OCI-LY1 (cell line): ENCODE measurements around the gene LHX6.

Source experiments
- H2AFZ ChIP-seq: fragments of 200-600 bp; sonication (generic), shearing (Covaris generic); 2 replicates; pipeline ENCODE4 v1.6.0; 2014; ENCODE audit warnings: antibody characterized with exemption, mild to moderate bottlenecking, low read length
- H3F3A ChIP-seq: fragments of 200-600 bp; sonication (generic), shearing (Covaris generic); 2 replicates; pipeline ENCODE4 v1.6.0; 2014; ENCODE audit warnings: mild to moderate bottlenecking, antibody characterized with exemption, low read length, moderate library complexity; ENCODE audit not compliant: insufficient read depth
- H3K27ac ChIP-seq: fragments of 200-600 bp; sonication (generic); 2 replicates; pipeline ENCODE4 v1.5.1; 2014; ENCODE audit warnings: low read length, mixed run types, mild to moderate bottlenecking, low read depth; ENCODE audit not compliant: poor library complexity, severe bottlenecking
- H3K27me3 ChIP-seq: fragments of 200-600 bp; sonication (generic); 2 replicates; pipeline ENCODE4 v1.6.0; 2014; ENCODE audit warnings: antibody characterized with exemption, mild to moderate bottlenecking, low read length, moderate library complexity; ENCODE audit not compliant: insufficient read depth
- H3K36me3 ChIP-seq: fragments of 200-600 bp; sonication (generic); 2 replicates; pipeline ENCODE4 v1.6.1; 2014; ENCODE audit warnings: mild to moderate bottlenecking, antibody characterized with exemption, low read length, moderate library complexity, mixed read lengths; ENCODE audit not compliant: insufficient read depth
- H3K4me1 ChIP-seq: fragments of 200-600 bp; sonication (generic); 2 replicates; pipeline ENCODE4 v1.5.1; 2014; ENCODE audit warnings: mild to moderate bottlenecking, low read length, moderate library complexity; ENCODE audit not compliant: insufficient read depth, severe bottlenecking
- H3K4me2 ChIP-seq: fragments of 200-600 bp; sonication (generic), shearing (Covaris generic); 2 replicates; pipeline ENCODE4 v1.6.1; 2014; ENCODE audit warnings: low read length
- H3K4me3 ChIP-seq: fragments of 200-600 bp; sonication (generic); 2 replicates; pipeline ENCODE4 v1.5.1; 2014; ENCODE audit warnings: low read length, low read depth, mild to moderate bottlenecking, mixed read lengths; ENCODE audit not compliant: poor library complexity, severe bottlenecking
- H3K79me2 ChIP-seq: fragments of 200-600 bp; shearing (Covaris generic); 2 replicates; pipeline ENCODE4 v1.6.1; 2016; ENCODE audit warnings: mixed run types, low read length, mixed read lengths; ENCODE audit not compliant: insufficient read depth
- H3K9ac ChIP-seq: fragments of 200-600 bp; sonication (generic), shearing (Covaris generic); 2 replicates; pipeline ENCODE4 v1.6.1; 2014; ENCODE audit warnings: mild to moderate bottlenecking, low read length, mixed read lengths
- H3K9me2 ChIP-seq: fragments of 200-600 bp; sonication (generic), shearing (Covaris generic); 2 replicates; pipeline ENCODE4 v1.6.1; 2014; ENCODE audit warnings: low read depth, mild to moderate bottlenecking, low read length, mixed read lengths
- H3K9me3 ChIP-seq: fragments of 200-600 bp; shearing (Covaris generic); 2 replicates; pipeline ENCODE4 v1.6.1; 2014; ENCODE audit warnings: low read length, mixed read lengths
- H4K20me1 ChIP-seq: fragments of 200-600 bp; sonication (generic), shearing (Covaris generic); 2 replicates; pipeline ENCODE4 v1.6.0; 2016; ENCODE audit warnings: mild to moderate bottlenecking, low read length; ENCODE audit not compliant: insufficient read depth
- EZH2 ChIP-seq: fragments of 200-600 bp; sonication (generic), shearing (Covaris generic); IDR thresholded peaks from 2 replicates; pipeline ENCODE4 v1.8.0; 2017; ENCODE audit warnings: borderline replicate concordance, mixed run types, mild to moderate bottlenecking, antibody characterized with exemption, low read length, moderate library complexity, mixed read lengths
- TF ChIP-seq, protein P1 (sequence below): fragments of 200-600 bp; sonication (generic), shearing (Covaris generic); IDR thresholded peaks from 2 replicates; pipeline ENCODE4 v1.5.1; 2017; ENCODE audit warnings: mild to moderate bottlenecking, antibody characterized with exemption, low read length, moderate library complexity, mixed read lengths

Gene LHX6

DNA sequence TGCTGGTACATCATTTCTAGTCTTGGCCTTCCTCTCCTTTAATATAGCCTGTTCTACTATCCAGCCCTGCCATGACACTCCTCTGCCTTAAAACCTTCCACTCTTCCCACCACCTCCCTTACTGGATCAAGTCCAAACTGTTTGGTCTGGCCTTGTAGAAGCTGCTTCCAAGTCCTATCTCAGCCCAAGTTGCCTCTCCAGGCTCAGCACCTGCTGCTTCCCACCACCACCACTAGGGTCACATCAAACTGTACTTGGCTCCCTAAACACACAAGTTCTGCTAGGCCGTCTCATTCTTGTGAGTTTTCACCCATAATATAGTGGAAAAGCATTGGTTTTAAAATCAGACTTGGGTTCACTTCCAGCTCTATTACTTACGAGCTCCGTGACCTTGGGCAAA, 70.6 kb downstream of the LHX6 start:
- Histone ChIP-seq H3K9ac (no peak overlapping the region), H3K4me3 (peak overlapping the region; percentile 24), H3K4me1 (peaks cover 21% of the 10 kb centered on the region), H3K9me2 (no peaks in the 10 kb centered on the region), H3K27me3 (no peaks in the 10 kb centered on the region; the same call in 1 of the 2 replicates), H3K79me2 (peaks cover 32% of the 10 kb centered on the region), H2AFZ (no peak overlapping the region), H3K27ac (no peak overlapping the region), H3F3A (no peaks in the 10 kb centered on the region), H3K36me3 (no peaks in the 10 kb centered on the region; the same call in 1 of the 2 replicates), H3K4me2 (peak overlapping the region; percentile 84; the same call in 1 of the 2 replicates), H4K20me1 (no peaks in the 10 kb centered on the region), H3K9me3 (peaks cover 9% of the 10 kb centered on the region)
- no peak for TF ChIP-seq EZH2
- TF ChIP-seq, protein P1, sequence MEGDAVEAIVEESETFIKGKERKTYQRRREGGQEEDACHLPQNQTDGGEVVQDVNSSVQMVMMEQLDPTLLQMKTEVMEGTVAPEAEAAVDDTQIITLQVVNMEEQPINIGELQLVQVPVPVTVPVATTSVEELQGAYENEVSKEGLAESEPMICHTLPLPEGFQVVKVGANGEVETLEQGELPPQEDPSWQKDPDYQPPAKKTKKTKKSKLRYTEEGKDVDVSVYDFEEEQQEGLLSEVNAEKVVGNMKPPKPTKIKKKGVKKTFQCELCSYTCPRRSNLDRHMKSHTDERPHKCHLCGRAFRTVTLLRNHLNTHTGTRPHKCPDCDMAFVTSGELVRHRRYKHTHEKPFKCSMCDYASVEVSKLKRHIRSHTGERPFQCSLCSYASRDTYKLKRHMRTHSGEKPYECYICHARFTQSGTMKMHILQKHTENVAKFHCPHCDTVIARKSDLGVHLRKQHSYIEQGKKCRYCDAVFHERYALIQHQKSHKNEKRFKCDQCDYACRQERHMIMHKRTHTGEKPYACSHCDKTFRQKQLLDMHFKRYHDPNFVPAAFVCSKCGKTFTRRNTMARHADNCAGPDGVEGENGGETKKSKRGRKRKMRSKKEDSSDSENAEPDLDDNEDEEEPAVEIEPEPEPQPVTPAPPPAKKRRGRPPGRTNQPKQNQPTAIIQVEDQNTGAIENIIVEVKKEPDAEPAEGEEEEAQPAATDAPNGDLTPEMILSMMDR = peak; percentile 75

DNA sequence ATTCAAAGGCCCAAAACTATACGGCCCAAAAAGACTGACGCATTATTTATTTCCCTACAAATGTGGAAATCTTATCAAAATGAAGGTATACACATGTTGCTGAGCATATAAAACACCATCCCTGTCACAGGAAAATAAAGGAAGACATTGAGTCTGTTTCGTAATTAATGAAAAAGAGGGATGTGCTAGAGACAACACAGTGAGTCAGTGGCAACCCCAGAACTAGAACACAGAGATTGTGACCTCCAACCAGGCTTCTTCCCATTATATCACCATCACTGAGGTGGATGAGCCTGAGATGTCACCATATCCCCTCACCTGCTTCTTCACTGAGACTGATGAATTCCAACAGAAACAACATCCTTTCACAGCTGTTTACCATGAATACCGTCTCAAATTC, 73.0 kb downstream of the LHX6 start:
- Histone ChIP-seq H3K9me3 (no peaks in the 10 kb centered on the region), H3K4me3 (no peak overlapping the region), H3K27me3 (no peaks in the 10 kb centered on the region), H3K4me1 (peaks cover 21% of the 10 kb centered on the region), H3K36me3 (peaks cover 13% of the 10 kb centered on the region; the same call in 1 of the 2 replicates), H3K27ac (no peak overlapping the region), H3F3A (no peaks in the 10 kb centered on the region), H3K79me2 (peaks cover 32% of the 10 kb centered on the region), H2AFZ (no peak overlapping the region), H3K9me2 (no peaks in the 10 kb centered on the region), H3K9ac (no peak overlapping the region), H4K20me1 (no peaks in the 10 kb centered on the region), H3K4me2 (no peak overlapping the region)
- TF ChIP-seq, protein P1 = no peak
- no peak for TF ChIP-seq EZH2
